Effector CD8-positive, alpha-beta T cell (primary cell): ENCODE data around the gene KLRC3.
"Not testable (repeated sequence)": the region's sequence is repeated elsewhere in the genome, so short reads cannot be mapped to it uniquely, and the experiment has no call there.

ENCODE experiments used
- DNase-seq: peaks from one replicate; lab custom pipeline; 2025; lab: John Stamatoyannopoulos, UW

Gene KLRC3

DNA sequence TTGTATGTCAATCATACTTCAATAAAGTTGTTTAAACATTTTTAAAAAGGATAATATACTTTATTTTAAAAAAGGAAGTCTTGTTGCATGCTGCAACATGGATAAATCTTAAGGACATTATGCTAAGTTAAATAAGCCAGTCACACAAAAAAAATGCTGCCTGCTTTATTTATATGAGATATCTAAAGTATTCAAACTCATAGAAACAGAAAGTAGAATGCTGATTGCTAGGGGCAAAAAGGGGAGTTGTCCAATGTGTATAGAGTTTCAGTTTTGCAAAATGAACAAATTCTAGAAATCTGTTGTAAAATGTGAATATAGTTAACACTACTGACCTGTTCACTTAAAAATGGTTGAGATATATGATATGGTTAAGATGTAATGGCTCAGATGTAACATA, 19.6 kb downstream of the KLRC3 start:
- no peak for DNase-seq

DNA sequence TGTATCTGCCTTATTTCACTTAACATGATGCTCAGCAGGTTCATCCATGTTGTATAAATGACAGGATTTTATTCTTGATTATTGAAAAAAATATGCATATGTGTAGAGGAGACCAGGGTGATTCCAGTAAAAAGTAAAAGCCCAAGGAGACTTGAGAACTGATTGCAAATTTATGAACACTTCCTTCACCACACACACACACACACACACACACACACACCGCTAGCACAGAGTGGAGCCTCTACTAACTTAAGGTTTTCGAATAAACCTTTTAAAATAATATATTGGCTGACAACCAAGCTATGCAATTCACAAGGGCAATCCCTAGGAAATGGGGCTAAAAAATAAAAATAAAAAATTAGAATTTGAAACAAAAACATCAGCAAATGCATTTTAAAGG, 22.2 kb downstream of the KLRC3 start:
- no peak for DNase-seq

DNA sequence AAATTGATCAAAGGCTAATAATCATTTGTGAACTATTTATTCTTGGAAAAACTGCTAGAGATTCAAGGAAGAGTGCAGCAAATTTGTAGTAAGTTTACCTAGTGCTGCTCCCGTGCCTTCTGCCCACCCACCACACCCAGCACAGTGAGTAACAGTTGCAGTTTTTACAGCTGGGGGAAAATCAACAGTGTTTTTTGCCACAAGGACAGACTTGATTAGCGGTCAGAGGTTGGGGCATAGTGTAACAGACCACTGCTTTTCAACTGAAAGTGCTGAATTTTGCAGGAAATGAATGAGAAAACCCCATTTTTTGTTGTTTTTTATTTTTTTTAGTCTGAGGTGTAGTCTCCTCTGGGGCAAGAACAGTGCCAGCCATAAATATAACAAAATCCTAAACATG, 23.1 kb downstream of the KLRC3 start:
- DNase-seq: no peak

DNA sequence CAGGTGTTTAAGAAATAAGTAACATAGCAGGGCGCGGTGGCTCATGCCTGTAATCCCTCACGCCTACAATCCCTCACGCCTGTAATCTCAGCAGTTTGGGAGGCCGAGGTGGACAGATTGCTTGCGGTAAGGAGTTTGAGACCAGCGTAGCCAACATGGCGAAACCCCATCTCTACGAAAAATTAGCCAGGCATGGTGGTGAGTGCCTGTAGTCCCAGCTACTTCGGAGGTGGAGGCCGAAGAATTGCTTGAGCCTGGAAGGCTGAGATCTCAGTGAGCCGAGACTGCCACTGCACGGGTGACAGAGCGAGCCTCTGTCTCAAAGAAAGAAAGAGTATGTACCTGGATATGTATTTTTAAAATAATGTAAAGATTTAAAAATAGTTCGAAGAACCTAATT, 24.2 kb downstream of the KLRC3 start:
- not testable (repeated sequence) for DNase-seq

DNA sequence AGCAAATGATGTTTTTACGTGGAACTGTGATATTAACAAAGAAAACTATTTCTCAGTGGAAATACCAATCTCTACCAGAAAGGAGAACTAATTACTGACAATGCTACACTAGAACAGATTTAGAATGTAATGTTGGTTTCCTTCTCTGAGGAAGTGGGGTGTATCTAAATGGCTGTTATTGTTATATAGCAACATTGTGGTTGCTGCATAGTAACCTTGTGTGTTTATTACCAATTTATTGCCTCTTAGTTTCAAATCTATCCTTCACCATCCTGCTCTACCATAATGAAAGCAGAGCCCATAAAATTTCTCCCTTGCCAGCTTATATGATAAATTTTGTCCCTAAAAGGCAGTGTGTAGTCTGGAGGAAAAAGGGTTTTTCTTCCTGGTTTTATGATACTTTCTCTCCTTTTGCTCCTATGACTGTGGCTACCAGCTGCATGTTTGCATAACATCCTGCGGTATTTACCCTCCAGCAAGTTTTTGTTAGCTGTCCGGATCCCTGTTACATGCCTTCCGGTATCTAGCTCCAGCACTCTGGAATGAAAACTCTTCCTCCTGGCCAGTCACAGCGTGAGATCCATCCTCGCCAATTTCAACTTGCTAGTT, 24.9 kb downstream of the KLRC3 start:
- DNase-seq: no peak

DNA sequence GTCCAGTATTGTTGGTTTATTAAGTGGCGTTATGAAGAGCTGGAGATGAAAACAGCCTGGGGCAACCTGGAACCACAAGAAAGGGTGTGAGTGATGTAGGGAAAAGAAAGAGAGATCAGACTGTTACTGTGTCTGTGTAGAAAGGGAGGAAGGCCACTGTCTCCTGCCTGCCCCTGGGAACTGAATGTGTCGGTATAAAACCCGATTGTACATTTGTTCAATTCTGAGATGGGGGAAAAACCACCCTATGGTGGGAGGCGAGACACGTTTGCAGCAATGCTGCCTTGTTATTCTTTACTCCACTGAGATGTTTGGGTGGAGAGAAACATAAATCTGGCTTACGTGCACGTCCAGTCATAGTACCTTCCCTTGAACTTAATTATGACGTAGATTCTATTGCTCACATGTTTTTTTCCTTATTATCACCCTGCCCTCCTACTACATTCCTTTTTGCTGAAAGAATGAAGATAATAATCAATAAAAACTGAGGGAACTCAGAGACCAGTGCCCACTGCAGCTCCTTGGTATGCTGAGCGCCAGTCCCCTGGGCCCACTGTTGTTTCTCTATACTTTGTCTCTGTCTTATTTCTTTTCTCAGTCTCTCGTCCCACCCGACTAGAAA, 25.8 kb downstream of the KLRC3 start:
- peak; percentile 52 for DNase-seq

DNA sequence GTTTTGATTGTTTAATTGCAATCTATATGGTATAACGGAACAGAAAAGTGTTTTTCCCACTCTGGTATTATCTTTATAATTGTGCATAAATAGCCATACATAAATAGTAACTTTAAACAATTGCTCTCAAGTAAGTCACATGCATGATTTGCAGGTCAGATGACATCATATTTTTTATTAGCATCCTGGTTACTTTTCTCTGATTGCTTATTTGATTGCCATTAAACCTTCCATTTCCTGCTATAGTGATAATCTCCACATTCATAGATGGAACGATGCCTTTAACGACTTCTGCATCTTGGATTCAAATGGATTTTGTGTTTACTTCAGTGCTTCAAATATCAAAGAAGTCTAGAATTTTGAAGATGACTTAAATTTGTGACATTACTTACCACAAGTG, 27.1 kb downstream of the KLRC3 start:
- DNase-seq: no peak

DNA sequence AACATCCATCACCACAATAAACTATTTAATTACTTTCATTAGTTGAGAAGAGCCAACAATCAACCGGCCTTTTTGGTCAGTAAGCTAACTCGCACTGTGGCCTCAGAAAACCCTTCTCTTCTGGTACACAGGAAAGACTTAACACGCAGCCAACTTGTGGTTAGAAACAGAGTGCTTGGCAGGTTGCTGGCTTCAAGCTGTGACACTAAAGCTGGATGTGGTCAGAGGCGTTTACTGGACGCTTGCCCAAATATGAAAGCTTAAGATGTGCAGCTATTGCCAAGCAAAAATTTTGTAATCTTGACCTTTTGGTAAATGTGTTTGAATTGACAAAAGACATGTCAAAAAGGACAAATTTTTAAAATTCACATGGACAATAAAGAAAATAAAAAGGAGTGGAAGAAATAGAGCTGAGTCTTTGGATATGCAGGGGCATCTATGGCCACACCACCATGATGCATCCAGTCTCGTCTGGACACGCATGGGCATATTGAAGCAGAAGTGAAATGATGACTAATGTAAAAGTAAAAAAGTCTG, 27.9 kb downstream of the KLRC3 start:
- DNase-seq: no peak

DNA sequence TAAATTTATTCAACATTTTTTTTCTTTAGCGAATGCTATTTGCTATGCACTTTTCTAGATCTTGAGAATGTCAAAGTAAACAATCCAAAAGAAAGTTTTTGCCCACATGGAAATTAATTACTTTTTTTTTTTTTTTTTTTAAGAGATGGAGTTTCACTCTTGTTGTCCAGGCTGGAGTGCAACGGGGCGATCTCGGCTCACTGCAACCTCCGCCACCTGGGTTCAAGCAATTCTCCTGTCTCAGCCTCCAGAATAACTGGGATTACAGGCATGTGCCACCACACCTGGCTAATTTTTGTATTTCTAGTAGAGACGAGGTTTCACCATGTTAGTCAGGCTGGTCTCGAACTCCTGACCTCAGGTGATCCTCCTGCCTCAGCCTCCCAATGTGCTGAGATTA, 29.4 kb downstream of the KLRC3 start:
- DNase-seq: not testable (repeated sequence)

DNA sequence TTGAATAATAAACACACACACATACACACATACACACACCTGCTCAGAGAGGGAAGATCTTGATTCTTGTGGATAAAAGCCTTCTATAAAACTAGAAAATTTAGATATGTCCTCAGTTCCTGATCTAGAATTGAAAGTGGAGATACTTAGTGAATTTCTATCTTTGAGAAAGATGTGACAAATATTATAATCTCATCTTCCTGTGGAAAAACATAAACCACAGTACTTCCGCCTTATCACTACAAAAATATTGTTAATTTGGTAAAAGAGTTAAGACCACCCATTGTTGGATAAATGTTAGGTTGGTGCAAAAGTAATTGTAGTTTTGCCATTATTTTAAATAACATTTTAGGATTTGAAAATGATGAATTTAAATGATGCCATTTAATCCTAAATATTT, 30.5 kb downstream of the KLRC3 start, which contains the start of gene KLRK1:
KLRK1 (minus strand) TSS at position 138 of the 400 bp plus-strand sequence. CDS start 1,231 bp downstream, outside the sequence.
- DNase-seq: no peak

DNA sequence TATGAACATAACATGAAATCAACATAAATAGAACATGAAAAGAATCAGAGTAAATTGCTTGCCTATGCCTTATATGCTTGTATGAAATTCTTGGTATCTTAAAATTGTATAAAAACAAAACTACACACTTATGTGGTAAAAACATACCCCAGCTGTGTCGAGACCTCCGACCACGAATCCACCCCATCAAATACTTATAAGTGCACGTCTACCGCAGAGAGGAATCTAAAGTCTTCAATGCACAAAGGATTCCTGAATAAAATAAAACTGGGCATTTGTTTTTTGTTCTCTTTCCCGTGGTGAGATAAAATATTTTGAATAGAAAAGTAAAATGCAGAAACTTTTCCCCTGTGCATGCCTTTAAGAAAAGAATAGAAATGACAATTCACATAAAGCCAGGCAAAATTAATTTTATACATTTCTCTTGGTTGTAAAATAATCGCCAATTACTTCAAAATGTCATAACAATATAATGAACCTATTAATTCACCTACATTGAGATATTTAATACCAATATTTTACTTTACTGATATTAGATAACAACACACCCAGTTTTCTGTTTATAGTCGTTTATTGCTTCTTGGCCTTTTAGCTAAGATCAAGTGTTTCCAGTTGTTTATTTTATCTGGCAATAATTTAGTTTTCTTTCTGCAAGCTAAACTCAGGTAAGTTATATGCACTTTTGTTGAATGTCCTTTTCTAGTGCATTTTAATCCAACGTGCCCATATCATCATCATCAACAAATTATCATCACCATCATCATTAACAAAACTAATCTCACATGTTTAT, 31.6 kb downstream of the KLRC3 start:
- DNase-seq: no peak

DNA sequence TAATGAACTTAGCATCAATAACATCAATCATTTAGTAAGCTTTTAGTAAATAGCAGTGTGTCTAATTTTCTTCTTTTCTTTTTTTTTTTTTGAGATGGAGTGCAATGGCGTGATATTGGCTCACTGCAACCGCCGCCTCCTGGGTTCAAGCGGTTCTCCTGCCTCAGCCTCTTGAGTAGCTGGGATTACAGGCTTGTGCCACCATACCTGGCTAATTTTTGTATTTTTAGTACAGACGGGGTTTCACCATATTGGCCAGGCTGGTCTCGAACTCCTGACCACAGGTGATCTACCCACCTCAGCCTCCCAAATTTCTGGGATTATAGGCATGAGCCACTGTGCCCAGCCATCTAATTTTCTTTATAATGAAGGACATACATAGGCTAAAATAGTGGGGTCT, 32.9 kb downstream of the KLRC3 start:
- DNase-seq: not testable (repeated sequence)

DNA sequence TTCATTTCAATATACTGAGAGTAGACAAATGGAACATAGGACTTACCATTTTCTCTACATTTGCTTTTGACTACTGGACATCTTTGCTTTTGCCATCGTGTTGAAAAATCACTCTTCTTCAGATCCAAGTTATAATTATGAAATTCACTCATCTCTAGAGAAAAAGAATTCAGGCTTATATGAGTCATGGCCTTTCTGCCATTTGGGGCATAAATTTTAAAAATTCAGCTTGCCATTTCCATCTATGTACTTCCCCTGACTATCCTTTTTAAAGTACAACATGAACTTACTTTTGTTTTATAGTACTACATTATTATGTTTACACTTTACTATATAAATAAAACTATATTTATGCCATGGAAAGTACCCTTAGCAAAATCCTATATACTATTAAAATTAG, 33.5 kb downstream of the KLRC3 start:
- DNase-seq: no peak

DNA sequence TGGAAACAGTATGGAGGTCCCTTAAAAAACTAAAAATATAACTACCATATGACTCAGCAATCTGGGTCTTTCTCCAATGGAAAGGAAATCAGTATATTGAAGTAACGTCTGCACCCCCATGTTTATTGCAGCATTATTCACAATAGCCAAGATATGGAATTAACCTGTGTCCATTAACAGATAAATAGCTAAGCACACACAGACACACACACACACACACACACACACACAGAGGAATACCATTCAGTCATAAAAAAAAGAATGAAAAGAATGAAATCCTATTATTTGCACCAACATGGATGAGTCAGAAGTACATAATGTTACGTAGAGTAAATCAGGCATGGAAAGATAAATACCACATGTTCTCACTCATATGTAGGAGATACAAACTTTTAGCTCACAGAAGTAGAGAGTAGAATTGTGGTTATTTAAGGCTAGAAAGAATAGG, 35.2 kb downstream of the KLRC3 start:
- no peak for DNase-seq

DNA sequence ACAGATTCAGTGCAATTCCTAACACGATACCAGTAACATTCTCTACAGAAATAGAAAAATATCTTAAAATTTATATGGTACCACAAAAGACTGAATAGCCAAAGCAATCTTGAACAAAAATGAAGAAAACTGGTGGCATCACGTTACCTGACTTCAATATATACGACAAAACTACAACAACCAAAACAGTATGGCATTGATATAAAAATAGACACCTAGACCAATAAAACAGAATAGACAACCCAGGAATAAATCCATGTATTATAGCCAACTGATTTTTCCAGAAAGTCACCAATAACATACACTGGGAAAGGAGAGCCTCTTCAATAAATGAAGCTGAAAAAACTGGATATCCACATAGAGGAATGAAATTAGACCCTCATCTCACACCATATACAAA, 36.2 kb downstream of the KLRC3 start:
- no peak for DNase-seq

DNA sequence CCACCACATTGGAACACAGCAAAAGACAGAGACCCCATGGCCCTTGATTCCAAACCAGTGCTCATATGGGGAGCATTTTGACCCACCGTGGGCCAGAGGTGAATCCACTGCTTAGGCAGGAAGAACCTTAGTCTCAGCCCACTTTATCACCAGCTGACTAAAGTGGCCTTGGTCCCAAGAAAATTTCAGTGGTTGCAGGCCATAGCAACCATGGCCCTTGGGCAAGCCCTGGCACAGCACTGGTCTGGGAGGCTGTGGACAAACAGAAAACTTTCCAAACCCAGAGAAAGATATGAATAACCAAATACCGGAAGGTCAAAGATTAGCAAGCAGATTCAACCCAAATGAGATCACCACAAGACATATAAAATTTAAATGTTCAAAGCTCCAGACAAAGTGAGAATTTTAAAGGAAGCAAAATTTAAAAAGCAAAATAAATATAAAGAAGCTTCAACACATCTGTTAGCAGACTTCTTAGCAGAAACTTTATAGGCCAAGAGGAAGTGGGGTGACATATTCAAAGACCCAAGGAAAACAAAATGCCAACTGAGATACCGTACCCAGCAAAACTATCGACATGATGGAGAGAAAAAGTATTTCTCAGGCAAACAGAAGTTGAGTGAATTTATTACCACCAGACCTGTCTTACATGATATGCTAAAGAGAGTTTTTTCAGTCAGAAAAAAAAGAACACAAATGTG, 38.3 kb downstream of the KLRC3 start:
- DNase-seq: no peak

DNA sequence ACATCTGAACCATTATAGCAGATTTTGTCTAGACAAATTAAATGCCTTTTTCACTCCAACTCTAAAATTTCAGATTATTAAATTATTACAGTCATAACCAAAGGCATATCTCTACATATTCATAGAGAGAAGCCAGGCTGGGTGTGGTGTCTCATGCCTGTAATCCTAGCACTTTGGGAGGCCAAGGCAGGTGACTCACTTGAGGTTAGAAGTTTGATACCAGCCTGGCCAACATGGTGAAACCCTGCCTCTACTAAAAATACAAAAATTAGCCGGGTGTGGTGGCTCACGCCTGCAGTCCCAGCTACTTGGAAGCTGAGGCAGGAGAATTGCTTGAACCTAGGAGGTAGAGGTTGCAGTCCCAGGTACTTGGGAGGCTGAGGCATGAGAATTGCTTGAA, 41.7 kb downstream of the KLRC3 start:
- not testable (repeated sequence) for DNase-seq

DNA sequence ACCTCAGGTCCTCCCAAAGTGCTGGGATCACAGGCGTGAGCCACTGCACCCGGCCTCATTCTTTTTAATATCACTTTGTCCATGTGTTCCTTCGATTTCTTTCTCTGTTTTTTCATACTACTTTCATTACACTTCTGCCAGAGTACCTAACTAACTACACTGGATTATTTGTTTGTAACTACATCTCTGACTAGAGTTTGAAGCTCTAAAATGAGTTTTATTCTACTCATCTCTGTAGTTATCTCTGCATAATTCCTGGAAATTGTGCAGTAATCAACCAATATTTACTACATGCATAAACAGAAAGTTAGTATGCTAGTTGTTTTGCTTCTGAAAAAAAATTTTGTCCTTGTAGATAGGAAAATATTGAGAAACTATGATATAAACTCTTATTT, 45.8 kb downstream of the KLRC3 start:
- DNase-seq: no peak

DNA sequence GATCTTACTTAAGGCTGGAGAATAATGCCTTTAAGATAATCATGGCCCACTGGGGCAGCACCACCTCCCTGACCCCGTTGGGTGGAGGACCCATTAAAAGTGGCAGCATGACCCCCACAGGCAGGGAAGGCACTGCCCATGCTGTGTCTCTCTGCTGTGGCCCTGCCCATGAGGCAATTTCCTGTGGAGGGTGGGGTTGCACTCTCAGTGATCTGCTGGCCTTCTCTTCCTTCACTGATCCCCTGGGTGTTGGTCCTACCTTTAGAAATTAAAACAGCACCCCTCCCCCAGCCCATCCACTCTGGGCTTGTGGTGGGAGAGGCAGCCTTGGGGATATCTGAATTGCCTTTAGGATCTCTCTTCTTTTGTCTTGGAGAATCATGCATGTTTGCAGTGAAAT, 47.8 kb downstream of the KLRC3 start:
- no peak for DNase-seq

DNA sequence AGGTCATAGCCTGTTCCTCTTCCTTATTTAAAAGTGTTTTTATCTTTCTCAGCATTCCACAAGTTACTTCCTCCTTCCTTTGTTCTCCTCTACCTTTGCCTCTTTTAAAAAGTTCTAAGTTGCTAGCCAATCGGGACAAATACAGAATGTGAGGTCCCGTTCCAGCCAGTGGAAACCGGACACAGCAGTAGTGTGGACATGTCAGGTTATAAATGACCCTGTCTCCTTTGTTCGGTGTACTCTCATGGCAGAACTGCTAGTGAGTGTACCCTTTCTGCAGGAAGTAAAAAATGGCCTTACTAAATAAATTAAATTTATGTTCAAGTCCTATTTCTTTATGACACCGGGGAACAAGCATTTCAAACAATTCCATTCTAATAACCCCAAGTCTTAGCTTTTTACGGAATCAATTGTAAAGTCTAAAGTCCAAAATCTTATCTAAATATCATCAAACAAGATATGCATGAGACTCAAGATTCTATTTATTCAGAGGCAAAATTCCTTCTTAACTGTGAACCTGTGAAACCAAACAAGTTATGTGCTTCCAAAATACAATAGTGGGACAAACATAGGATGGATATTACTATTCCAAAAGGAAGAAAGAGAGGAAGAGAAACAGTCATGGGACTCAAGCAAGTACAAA, 48.4 kb downstream of the KLRC3 start:
- not testable (repeated sequence) for DNase-seq

DNA sequence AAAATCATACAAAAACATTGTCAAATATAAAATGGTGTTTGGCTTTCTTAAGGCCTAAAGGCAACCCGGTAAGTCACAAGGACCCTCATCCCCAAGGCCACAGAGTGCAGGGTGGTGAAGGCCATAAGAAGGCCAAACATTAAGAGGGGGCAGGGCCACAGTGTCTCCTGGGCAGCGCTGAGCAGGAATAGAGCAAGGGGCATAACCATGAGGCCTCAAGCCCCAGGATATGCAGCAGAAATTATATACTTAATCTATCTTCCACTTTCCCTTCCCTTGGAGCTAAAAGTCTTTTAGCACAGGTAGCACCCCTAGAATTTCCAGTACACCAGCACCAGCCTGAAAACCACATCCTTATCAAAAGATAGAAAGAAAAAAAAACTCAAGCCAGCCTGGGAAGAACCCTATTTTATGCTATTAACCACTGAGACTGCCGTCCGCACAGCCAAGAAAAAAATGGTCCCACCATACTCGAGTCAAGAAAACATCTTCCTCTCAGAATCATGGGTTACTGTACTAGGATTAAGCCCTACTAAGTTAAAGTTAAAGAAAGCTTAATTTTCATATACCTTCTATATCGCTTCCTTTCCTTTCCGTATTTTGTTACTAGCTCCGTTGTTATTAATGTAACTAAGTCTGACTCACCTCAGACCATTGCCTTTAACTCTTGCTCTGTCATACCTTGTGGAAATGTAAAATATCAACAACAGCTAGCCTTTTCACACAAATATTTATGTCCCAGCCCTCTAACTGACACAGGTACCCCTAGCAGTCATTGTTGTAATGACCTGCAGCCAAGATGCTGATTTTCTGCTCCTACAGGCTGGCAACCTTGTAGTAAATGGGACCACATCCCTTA, 50.6 kb downstream of the KLRC3 start:
- no peak for DNase-seq
